Measurements from ENCODE around the gene OR5B21. TPM values are rescaled to one million over a fixed set of nuclear protein-coding genes. Genes with fewer than 3 reads are reported as not detected.
A peak's percentile ranks its signal among the peaks of the same experiment; 100 is the strongest.

Gene OR5B21
- total RNA-seq, 6 experiments from 2014 or later = not detected

GRCh38 chr11:58513747-58514367 lies 6.0 kb upstream of the OR5B21 start:
- Histone ChIP-seq H3K36me3 (no peaks in the 10 kb centered on the region), H3K27ac (no peak overlapping the region), H3K27me3 (no peaks in the 10 kb centered on the region), H3K4me3 (no peak overlapping the region), H3K4me1 (no peaks in the 10 kb centered on the region), H3K9me3 (no peaks in the 10 kb centered on the region)
- WGBS (ENCODE audit: insufficient coverage, low coverage, low lambda C conversion rate, missing lambda C conversion rate) = 39% methylated on average over 5 of the region's 5 CpGs
- TF ChIP-seq POLR2A (IDR thresholded peaks at IDR 0.05) = no peak
- TF ChIP-seq, protein P1, sequence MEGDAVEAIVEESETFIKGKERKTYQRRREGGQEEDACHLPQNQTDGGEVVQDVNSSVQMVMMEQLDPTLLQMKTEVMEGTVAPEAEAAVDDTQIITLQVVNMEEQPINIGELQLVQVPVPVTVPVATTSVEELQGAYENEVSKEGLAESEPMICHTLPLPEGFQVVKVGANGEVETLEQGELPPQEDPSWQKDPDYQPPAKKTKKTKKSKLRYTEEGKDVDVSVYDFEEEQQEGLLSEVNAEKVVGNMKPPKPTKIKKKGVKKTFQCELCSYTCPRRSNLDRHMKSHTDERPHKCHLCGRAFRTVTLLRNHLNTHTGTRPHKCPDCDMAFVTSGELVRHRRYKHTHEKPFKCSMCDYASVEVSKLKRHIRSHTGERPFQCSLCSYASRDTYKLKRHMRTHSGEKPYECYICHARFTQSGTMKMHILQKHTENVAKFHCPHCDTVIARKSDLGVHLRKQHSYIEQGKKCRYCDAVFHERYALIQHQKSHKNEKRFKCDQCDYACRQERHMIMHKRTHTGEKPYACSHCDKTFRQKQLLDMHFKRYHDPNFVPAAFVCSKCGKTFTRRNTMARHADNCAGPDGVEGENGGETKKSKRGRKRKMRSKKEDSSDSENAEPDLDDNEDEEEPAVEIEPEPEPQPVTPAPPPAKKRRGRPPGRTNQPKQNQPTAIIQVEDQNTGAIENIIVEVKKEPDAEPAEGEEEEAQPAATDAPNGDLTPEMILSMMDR (IDR thresholded peaks at IDR 0.05) = peak; percentile 33 to 48 (median 46)
- intact Hi-C loops (cut with DNase I) = no loop called here
- no peak for DNase-seq
- ATAC-seq = peak; percentile 60 to 76 (median 61)

DNA sequence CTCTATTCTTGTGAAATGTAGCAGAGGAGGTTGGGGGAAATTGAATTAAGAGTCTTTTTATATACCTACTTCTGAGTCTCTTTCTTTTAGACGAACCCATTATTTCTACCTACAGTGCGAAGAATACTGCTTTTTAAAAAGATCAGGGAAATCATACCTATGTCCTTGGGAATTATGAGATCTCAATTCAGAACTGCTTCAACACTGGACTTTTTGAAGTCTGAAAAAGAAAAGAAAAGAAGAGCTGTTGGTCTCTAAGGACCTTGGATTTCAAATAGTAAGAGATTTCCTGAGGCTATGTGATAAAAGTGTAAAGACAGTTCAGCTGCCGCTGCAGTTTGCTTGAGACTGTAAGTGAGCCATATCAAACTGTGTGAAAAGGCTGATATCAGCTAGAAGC lies 3.7 kb upstream of the OR5B21 start:
- Histone ChIP-seq H3K9me3 (no peaks in the 10 kb centered on the region), H3K36me3 (no peaks in the 10 kb centered on the region), H3K4me3 (no peak overlapping the region), H3K4me1 (no peaks in the 10 kb centered on the region), H3K27ac (no peak overlapping the region), H3K27me3 (no peaks in the 10 kb centered on the region)
- DNase-seq (no peak), ATAC-seq (no peak)
- WGBS (ENCODE audit: insufficient coverage, low coverage, low lambda C conversion rate, missing lambda C conversion rate) = 78% methylated on average over 3 of the region's 3 CpGs
- intact Hi-C loops (cut with DNase I) = no loop called here
- TF ChIP-seq, protein P1 (IDR thresholded peaks at IDR 0.05) = no peak
- TF ChIP-seq POLR2A (IDR thresholded peaks at IDR 0.05) = no peak

- Histone ChIP-seq H3K4me1 (no peaks in the 10 kb centered on the region), H3K4me3 (no peak overlapping the region), H3K27ac (no peak overlapping the region), H3K36me3 (no peaks in the 10 kb centered on the region), H3K27me3 (no peaks in the 10 kb centered on the region), H3K9me3 (no peaks in the 10 kb centered on the region)
- ATAC-seq (no peak), DNase-seq (no peak)
- intact Hi-C loops (cut with DNase I) = no loop called here
- TF ChIP-seq, protein P1 (IDR thresholded peaks at IDR 0.05) = no peak
- no peak for TF ChIP-seq POLR2A (IDR thresholded peaks at IDR 0.05)
- WGBS (ENCODE audit: insufficient coverage, low coverage, low lambda C conversion rate, missing lambda C conversion rate) = 43% methylated on average over 1 of the region's 1 CpG
These were observed 1.8 kb upstream of the OR5B21 start for GRCh38 chr11:58509748-58510147.

GRCh38 chr11:58508814-58509213 lies 909 bp upstream of the OR5B21 start:
- ATAC-seq = no peak
- no peak for DNase-seq
- no peaks in the 10 kb centered on the region for H3K4me1 ChIP-seq
- H3K9me3 ChIP-seq = no peaks in the 10 kb centered on the region
- no peaks in the 10 kb centered on the region for H3K36me3 ChIP-seq
- TF ChIP-seq, protein P1 (IDR thresholded peaks at IDR 0.05) = no peak
- no peak for TF ChIP-seq POLR2A (IDR thresholded peaks at IDR 0.05)
- H3K27me3 ChIP-seq = no peaks in the 10 kb centered on the region
- H3K27ac ChIP-seq = no peak overlapping the region
- intact Hi-C loops (cut with DNase I) = no loop called here
- H3K4me3 ChIP-seq = no peak overlapping the region

DNA sequence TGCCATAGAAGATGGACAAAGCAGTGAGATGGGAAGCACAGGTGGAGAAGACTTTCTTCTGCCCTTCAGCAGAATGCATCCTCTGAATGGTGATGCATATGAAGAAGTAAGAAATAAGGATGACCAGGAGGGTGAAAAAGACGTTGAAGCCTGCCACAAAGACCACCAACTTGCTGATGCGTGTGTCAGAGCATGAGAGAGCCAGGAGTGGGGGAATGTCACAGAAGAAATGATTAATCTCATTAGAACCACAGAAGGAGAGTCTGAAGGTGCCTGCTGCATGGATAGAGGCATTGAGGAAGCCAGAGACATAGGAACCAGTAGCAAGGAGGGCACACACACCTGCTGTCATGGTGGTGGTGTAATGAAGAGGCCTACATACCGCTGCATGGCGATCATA lies 550 bp downstream of the OR5B21 start:
- no peak for TF ChIP-seq POLR2A (IDR thresholded peaks at IDR 0.05)
- H3K4me1 ChIP-seq = no peaks in the 10 kb centered on the region
- no peaks in the 10 kb centered on the region for H3K27me3 ChIP-seq
- H3K4me3 ChIP-seq = no peak overlapping the region
- 70% methylated on average over 4 of the region's 4 CpGs for WGBS (ENCODE audit: insufficient coverage, low coverage, low lambda C conversion rate, missing lambda C conversion rate)
- intact Hi-C loops (cut with DNase I) = no loop called here
- ATAC-seq (no peak), DNase-seq (no peak)
- no peaks in the 10 kb centered on the region for H3K9me3 ChIP-seq
- no peak overlapping the region for H3K27ac ChIP-seq
- no peaks in the 10 kb centered on the region for H3K36me3 ChIP-seq

All from right lobe of liver (tissue), 6 donors.